ENCODE data around the gene PSMD14.
"Not testable (repeated sequence)": the region's sequence is repeated elsewhere in the genome, so short reads cannot be mapped to it uniquely, and the experiment has no call there.

PSMD14 gene

GRCh38 chr2:161312996-161313395 is 4.8 kb downstream of the PSMD14 start:
- no peak overlapping the region for H3K27ac Mint-ChIP-seq
- H3K4me3 Mint-ChIP-seq, result no peak overlapping the region
- no peaks in the 10 kb centered on the region for H3K9me3 Mint-ChIP-seq
- no peak for DNase-seq (ENCODE audit: low spot score)
- no peaks in the 10 kb centered on the region for H3K27me3 Mint-ChIP-seq (ENCODE audit: low read depth)
- H3K36me3 Mint-ChIP-seq (ENCODE audit: low read depth), result peaks cover 28% of the 10 kb centered on the region
- H3K4me1 Mint-ChIP-seq (ENCODE audit: low read depth), result peaks cover 36% of the 10 kb centered on the region

DNA sequence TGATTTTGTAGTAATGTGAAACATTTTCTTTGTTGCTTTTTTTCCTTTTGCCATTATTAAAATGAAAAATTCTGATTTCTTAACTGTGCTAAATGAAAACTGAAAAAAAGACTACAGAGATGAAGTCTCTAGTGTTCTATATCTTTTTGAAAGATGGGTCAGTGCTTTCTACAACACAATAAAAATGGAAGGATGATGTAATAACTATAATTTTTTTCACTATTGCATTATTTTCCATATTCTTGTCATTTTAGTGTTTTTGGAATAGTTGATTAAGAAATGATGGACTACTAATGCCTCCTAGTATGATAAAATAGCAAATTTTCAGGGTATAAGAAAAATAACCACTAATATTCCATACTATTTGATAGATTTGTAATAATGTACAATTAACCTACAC is 7.2 kb downstream of the PSMD14 start:
- Mint-ChIP-seq H3K4me3 (no peak overlapping the region), H3K27ac (no peak overlapping the region), H3K9me3 (no peaks in the 10 kb centered on the region), H3K4me1 (ENCODE audit: low read depth) (peaks cover 27% of the 10 kb centered on the region), H3K36me3 (ENCODE audit: low read depth) (peaks cover 22% of the 10 kb centered on the region), H3K27me3 (ENCODE audit: low read depth) (no peaks in the 10 kb centered on the region)
- DNase-seq (ENCODE audit: low spot score), result no peak

GRCh38 chr2:161316701-161317100 is 8.5 kb downstream of the PSMD14 start:
- no peaks in the 10 kb centered on the region for H3K27me3 Mint-ChIP-seq (ENCODE audit: low read depth)
- H3K4me1 Mint-ChIP-seq (ENCODE audit: low read depth), result peaks cover 23% of the 10 kb centered on the region
- no peaks in the 10 kb centered on the region for H3K9me3 Mint-ChIP-seq
- H3K4me3 Mint-ChIP-seq, result no peak overlapping the region
- DNase-seq (ENCODE audit: low spot score), result no peak
- no peak overlapping the region for H3K27ac Mint-ChIP-seq
- H3K36me3 Mint-ChIP-seq (ENCODE audit: low read depth), result peaks cover 28% of the 10 kb centered on the region

- no peak for DNase-seq (ENCODE audit: low spot score)
- Mint-ChIP-seq H3K27ac (no peak overlapping the region), H3K4me1 (ENCODE audit: low read depth) (peaks cover 7% of the 10 kb centered on the region), H3K36me3 (ENCODE audit: low read depth) (peaks cover 43% of the 10 kb centered on the region), H3K4me3 (no peak overlapping the region), H3K9me3 (no peaks in the 10 kb centered on the region), H3K27me3 (ENCODE audit: low read depth) (no peaks in the 10 kb centered on the region)
These were observed 13.9 kb downstream of the PSMD14 start for GRCh38 chr2:161321944-161322648.

DNA sequence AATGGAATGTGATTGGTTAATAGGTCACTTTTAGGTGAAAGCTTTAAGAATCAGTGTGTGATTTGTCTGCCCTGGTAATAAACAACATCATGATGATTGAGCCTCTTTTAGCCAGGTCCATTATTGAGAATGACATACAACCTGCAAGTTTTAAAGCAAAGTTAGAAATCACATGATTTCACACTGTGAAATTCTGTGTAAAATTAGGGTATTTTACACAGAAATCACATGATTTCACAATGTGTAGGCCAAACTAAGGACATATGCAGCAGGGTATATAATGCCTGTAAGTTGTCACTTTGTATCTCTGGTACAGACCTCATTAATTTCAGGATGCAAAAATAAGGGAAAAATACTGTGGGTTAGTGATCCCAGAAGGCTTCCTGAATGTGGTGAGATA is 16.7 kb downstream of the PSMD14 start:
- peaks cover 40% of the 10 kb centered on the region for H3K36me3 Mint-ChIP-seq (ENCODE audit: low read depth)
- no peaks in the 10 kb centered on the region for H3K27me3 Mint-ChIP-seq (ENCODE audit: low read depth)
- DNase-seq (ENCODE audit: low spot score), result no peak
- H3K4me3 Mint-ChIP-seq, result no peak overlapping the region
- H3K4me1 Mint-ChIP-seq (ENCODE audit: low read depth), result peaks cover 2% of the 10 kb centered on the region
- H3K27ac Mint-ChIP-seq, result no peak overlapping the region
- no peaks in the 10 kb centered on the region for H3K9me3 Mint-ChIP-seq

GRCh38 chr2:161327582-161327981 is 19.4 kb downstream of the PSMD14 start:
- no peaks in the 10 kb centered on the region for H3K9me3 Mint-ChIP-seq
- H3K27me3 Mint-ChIP-seq (ENCODE audit: low read depth), result no peaks in the 10 kb centered on the region
- DNase-seq (ENCODE audit: low spot score), result no peak
- no peak overlapping the region for H3K27ac Mint-ChIP-seq
- H3K36me3 Mint-ChIP-seq (ENCODE audit: low read depth), result peaks cover 36% of the 10 kb centered on the region
- H3K4me3 Mint-ChIP-seq, result no peak overlapping the region
- H3K4me1 Mint-ChIP-seq (ENCODE audit: low read depth), result peaks cover 2% of the 10 kb centered on the region

DNA sequence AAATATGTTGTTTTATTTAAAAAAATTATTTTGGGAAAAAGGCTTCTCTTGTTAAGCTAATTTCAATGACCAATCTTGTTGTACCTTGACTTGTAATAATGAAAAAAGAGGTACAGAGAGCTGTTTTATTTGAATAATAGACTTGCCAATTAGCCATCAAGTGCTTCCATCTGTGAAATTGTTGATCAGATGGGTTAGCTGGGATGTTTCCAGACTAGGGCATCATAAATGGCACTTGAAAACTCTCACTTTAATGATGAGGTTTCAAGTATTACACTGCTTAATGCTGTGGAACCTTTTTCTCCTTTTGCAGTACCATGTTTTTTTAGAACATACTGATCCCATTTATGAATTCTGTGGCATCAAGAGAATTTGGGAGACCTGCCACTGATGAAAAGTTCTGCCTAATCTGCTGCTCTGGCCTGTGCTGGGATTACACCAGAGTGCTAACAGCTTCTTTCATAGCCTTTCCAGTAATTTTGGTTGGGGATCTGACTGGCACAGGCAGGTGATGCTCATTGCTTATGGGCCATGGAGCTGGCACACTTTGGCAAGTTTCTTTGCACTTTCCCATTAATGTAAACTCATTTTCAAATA is 24.2 kb downstream of the PSMD14 start:
- no peak for DNase-seq (ENCODE audit: low spot score)
- Mint-ChIP-seq H3K27ac (no peak overlapping the region), H3K4me3 (no peak overlapping the region), H3K4me1 (ENCODE audit: low read depth) (no peaks in the 10 kb centered on the region), H3K9me3 (no peaks in the 10 kb centered on the region), H3K36me3 (ENCODE audit: low read depth) (peaks cover 21% of the 10 kb centered on the region), H3K27me3 (ENCODE audit: low read depth) (no peaks in the 10 kb centered on the region)

DNA sequence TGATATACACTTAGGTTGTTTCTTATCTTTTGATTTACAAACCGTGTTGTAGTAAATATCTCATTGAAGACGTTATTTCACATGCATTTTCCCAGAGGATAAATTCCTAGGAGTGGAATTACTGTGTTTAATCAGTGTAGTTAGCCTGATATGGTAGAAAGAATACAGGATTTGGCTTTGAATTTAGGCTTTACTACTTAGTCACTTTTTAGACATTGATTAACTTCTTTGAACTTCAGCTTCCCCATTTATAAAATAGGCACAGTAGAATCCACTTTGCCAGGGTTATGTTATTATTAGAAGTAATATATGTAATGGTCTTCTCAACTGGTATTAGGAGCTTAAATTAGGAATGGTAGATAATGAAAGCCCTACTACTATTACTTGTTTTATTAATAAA is 27.4 kb downstream of the PSMD14 start:
- Mint-ChIP-seq H3K27ac (no peak overlapping the region), H3K4me3 (no peak overlapping the region), H3K36me3 (ENCODE audit: low read depth) (peaks cover 24% of the 10 kb centered on the region), H3K27me3 (ENCODE audit: low read depth) (no peaks in the 10 kb centered on the region), H3K4me1 (ENCODE audit: low read depth) (peaks cover 3% of the 10 kb centered on the region), H3K9me3 (no peaks in the 10 kb centered on the region)
- no peak for DNase-seq (ENCODE audit: low spot score)

GRCh38 chr2:161337247-161337646 is 29.0 kb downstream of the PSMD14 start:
- no peak overlapping the region for H3K27ac Mint-ChIP-seq
- no peaks in the 10 kb centered on the region for H3K27me3 Mint-ChIP-seq (ENCODE audit: low read depth)
- H3K4me3 Mint-ChIP-seq, result no peak overlapping the region
- DNase-seq (ENCODE audit: low spot score), result no peak
- H3K36me3 Mint-ChIP-seq (ENCODE audit: low read depth), result peaks cover 24% of the 10 kb centered on the region
- H3K4me1 Mint-ChIP-seq (ENCODE audit: low read depth), result peaks cover 3% of the 10 kb centered on the region
- H3K9me3 Mint-ChIP-seq, result no peaks in the 10 kb centered on the region

DNA sequence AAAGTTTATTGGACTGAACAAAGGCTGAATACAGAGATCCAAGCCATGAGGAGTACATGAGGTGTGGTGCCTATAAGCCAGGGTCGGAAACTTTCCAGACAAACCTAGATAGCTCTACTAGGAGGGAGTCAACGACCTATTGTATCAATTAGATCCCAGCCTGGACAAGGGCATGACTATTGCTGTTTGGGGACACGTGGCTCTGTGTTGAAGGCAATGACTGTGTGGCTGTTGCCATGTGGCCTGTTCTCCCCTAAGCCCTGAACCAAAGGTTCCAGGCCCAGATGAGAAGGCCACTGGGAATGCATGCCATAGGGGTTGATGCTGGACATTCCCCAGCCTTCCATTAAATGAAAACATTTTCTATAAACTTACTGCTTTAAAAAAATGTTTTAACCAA is 31.3 kb downstream of the PSMD14 start:
- peaks cover 30% of the 10 kb centered on the region for H3K36me3 Mint-ChIP-seq (ENCODE audit: low read depth)
- not testable (repeated sequence) for H3K9me3 Mint-ChIP-seq; DNase-seq (ENCODE audit: low spot score); H3K27me3 Mint-ChIP-seq (ENCODE audit: low read depth); H3K27ac Mint-ChIP-seq; H3K4me3 Mint-ChIP-seq; H3K4me1 Mint-ChIP-seq (ENCODE audit: low read depth)

DNA sequence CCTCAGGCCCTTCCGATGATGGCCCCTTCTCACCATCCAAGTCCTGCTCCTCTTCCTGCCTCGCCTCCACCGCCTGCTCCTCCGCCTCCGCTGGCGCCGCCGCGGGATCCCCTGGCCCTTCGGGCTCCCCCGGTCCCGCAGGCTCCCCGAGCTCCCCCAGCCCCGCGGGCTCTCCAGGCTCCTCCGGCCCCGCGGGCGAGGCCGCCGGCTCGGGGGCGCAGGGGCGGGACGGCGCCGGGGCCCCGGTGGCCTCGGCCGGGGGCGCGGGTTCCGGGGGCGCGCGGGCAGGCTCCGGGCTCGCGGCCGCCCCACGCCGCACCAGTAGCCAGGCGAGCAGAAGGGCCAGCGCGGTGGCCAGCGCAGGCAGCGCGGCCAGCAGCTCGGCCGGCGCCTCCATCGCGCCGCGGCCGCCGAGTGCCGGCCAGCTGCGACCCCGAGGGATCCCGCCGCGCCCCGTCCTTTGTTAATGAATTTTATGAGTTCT is 32.7 kb downstream of the PSMD14 start:
- DNase-seq (ENCODE audit: low spot score); H3K4me1 Mint-ChIP-seq (ENCODE audit: low read depth); H3K4me3 Mint-ChIP-seq; H3K27ac Mint-ChIP-seq; H3K27me3 Mint-ChIP-seq (ENCODE audit: low read depth); H3K9me3 Mint-ChIP-seq: not testable (repeated sequence)
- peaks cover 34% of the 10 kb centered on the region for H3K36me3 Mint-ChIP-seq (ENCODE audit: low read depth)

DNA sequence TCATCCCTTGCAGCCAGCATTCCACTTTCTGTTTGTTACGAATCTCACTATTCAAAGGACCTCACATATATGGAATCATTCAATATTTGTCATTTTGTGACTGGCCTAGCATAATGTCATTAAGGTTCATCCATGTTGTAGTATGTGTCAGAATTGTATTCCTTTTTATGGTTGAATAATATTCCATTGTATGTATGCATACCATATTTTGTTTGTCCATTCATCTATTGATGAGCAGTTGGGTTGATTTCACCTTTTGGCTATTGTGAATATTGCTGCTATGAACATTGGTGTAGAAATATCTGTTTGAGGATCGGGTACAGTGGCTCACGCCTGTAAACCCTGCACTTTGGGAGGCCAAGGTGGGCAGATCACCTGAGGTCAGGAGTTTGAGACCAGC is 35.0 kb downstream of the PSMD14 start:
- peaks cover 42% of the 10 kb centered on the region for H3K36me3 Mint-ChIP-seq (ENCODE audit: low read depth)
- no peak for DNase-seq (ENCODE audit: low spot score)
- no peak overlapping the region for H3K4me3 Mint-ChIP-seq
- no peak overlapping the region for H3K27ac Mint-ChIP-seq
- H3K4me1 Mint-ChIP-seq (ENCODE audit: low read depth), result peaks cover 8% of the 10 kb centered on the region
- peaks cover 7% of the 10 kb centered on the region for H3K9me3 Mint-ChIP-seq
- H3K27me3 Mint-ChIP-seq (ENCODE audit: low read depth), result no peaks in the 10 kb centered on the region

GRCh38 chr2:161344692-161345091 is 36.5 kb downstream of the PSMD14 start:
- H3K4me3 Mint-ChIP-seq, result no peak overlapping the region
- H3K27me3 Mint-ChIP-seq (ENCODE audit: low read depth), result no peaks in the 10 kb centered on the region
- H3K27ac Mint-ChIP-seq, result no peak overlapping the region
- H3K4me1 Mint-ChIP-seq (ENCODE audit: low read depth), result peaks cover 6% of the 10 kb centered on the region
- peaks cover 38% of the 10 kb centered on the region for H3K36me3 Mint-ChIP-seq (ENCODE audit: low read depth)
- no peak for DNase-seq (ENCODE audit: low spot score)
- peaks cover 7% of the 10 kb centered on the region for H3K9me3 Mint-ChIP-seq

- no peaks in the 10 kb centered on the region for H3K27me3 Mint-ChIP-seq (ENCODE audit: low read depth)
- no peak overlapping the region for H3K27ac Mint-ChIP-seq
- H3K9me3 Mint-ChIP-seq, result no peaks in the 10 kb centered on the region
- DNase-seq (ENCODE audit: low spot score), result no peak
- peaks cover 9% of the 10 kb centered on the region for H3K36me3 Mint-ChIP-seq (ENCODE audit: low read depth)
- no peak overlapping the region for H3K4me3 Mint-ChIP-seq
- H3K4me1 Mint-ChIP-seq (ENCODE audit: low read depth), result peaks cover 24% of the 10 kb centered on the region
These were observed 43.5 kb downstream of the PSMD14 start for GRCh38 chr2:161351678-161352077.

- no peak overlapping the region for H3K27ac Mint-ChIP-seq
- DNase-seq (ENCODE audit: low spot score), result no peak
- peaks cover 28% of the 10 kb centered on the region for H3K4me1 Mint-ChIP-seq (ENCODE audit: low read depth)
- no peaks in the 10 kb centered on the region for H3K27me3 Mint-ChIP-seq (ENCODE audit: low read depth)
- peaks cover 5% of the 10 kb centered on the region for H3K36me3 Mint-ChIP-seq (ENCODE audit: low read depth)
- H3K4me3 Mint-ChIP-seq, result no peak overlapping the region
- H3K9me3 Mint-ChIP-seq, result no peaks in the 10 kb centered on the region
These were observed 44.5 kb downstream of the PSMD14 start for GRCh38 chr2:161352719-161353118.

Data from T-helper 2 cell treated with Interferon-gamma antibody and Interleukin-4, amounts not matched to agents 5 μg/mL and 100 μg/mL, for 36 hours (primary cell).